A549 (cell line): ENCODE results near the gene EXOC1.

Experiments
- CTCF ChIP-seq: fragments of >200 bp; sonication (Bioruptor Twin); formaldehyde crosslinking; IDR thresholded peaks from 3 replicates; pipeline ENCODE4 v1.5.1; 2016
- KDM1A ChIP-seq: fragments of 200-600 bp; sonication (generic); IDR thresholded peaks from 2 replicates; pipeline ENCODE4 v1.6.1; 2016; ENCODE audit warnings: low read depth, mild to moderate bottlenecking
- POLR2A ChIP-seq: IDR thresholded peaks from 2 replicates; pipeline ENCODE4 v1.6.1; 2012; ENCODE audit warnings: mild to moderate bottlenecking, low read length

GRCh38 chr4:55837903-55838302 is 15.5 kb upstream of the EXOC1 start:
- TF ChIP-seq CTCF (no peak), POLR2A (no peak), KDM1A (no peak)
